Type B pancreatic cell (in vitro differentiated cells): Measurements from ENCODE around the gene TRIM66. TPM values are rescaled to one million over a fixed set of nuclear protein-coding genes. Genes with fewer than 3 reads are reported as not detected.

Experiments
- DNase-seq: peaks from one replicate; pipeline ENCODE4 v3.0.0; 2021; ENCODE audit warnings: mixed read lengths; ENCODE audit not compliant: unreplicated experiment; ENCODE audit errors: extremely low spot score
- H3K27ac Mint-ChIP-seq: 2 replicates; pipeline ENCODE4 v1.8.0; 2021; ENCODE audit warnings: mild to moderate bottlenecking, mixed read lengths
- H3K27me3 Mint-ChIP-seq: 2 replicates; pipeline ENCODE4 v1.8.0; 2021; ENCODE audit warnings: mixed read lengths
- H3K36me3 Mint-ChIP-seq: 2 replicates; pipeline ENCODE4 v1.8.0; 2021; ENCODE audit warnings: mixed read lengths
- H3K4me1 Mint-ChIP-seq: one replicate; pipeline ENCODE4 v1.8.0; 2021; ENCODE audit warnings: mixed read lengths; ENCODE audit not compliant: unreplicated experiment
- H3K4me3 Mint-ChIP-seq: 2 replicates; pipeline ENCODE4 v1.8.0; 2021; ENCODE audit warnings: mild to moderate bottlenecking, mixed read lengths
- H3K9me3 Mint-ChIP-seq: 2 replicates; pipeline ENCODE4 v1.8.0; 2021; ENCODE audit warnings: mixed read lengths
- total RNA-seq: library from RNA; stranded (reverse); gene quantifications from 2 replicates; pipeline ENCODE4 v1.2.1, GENCODE V29; 2021; ENCODE audit warnings: low replicate concordance
- TF ChIP-seq, protein P1 (sequence below): fragments of 200-600 bp; sonication (generic); conservative IDR thresholded peaks from 2 replicates; pipeline ENCODE4 v1.5.0; 2021; ENCODE audit warnings: antibody characterized with exemption, mild to moderate bottlenecking

TRIM66 gene
- total RNA-seq, 1 donor from 2014 or later = 5.9 TPM

DNA sequence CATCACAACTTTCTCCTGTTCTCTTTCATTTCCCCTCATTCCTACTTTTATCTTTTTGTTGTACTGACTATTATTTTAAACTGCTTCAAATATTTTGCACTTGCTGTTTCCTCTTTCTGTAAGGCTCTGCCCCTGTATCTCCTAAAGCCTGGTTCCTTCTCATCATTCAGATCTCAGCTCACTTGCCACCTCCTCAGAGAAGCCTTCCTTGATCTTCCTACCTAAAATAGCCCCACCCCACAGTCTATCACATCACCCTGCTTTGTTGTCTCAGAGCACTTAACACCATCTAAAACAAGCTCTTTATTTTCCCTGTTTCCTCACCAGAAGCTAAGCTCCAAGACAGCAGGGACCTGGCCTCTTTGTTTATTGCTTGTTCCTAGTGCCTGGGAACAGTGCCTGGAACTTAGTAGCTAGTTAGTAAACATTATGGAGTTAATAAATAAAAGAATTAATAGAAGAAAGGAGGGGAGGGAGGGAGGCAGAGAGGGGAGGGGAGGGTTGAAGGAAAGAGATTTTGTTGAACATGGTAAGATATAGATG lies 85.9 kb downstream of the TRIM66 start:
- no peak for DNase-seq
- Mint-ChIP-seq H3K27ac (no peak overlapping the region), H3K27me3 (peaks cover 26% of the 10 kb centered on the region), H3K4me3 (peak overlapping the region; percentile 25), H3K9me3 (no peaks in the 10 kb centered on the region), H3K4me1 (peaks cover 7% of the 10 kb centered on the region), H3K36me3 (no peaks in the 10 kb centered on the region)
- TF ChIP-seq, protein P1, sequence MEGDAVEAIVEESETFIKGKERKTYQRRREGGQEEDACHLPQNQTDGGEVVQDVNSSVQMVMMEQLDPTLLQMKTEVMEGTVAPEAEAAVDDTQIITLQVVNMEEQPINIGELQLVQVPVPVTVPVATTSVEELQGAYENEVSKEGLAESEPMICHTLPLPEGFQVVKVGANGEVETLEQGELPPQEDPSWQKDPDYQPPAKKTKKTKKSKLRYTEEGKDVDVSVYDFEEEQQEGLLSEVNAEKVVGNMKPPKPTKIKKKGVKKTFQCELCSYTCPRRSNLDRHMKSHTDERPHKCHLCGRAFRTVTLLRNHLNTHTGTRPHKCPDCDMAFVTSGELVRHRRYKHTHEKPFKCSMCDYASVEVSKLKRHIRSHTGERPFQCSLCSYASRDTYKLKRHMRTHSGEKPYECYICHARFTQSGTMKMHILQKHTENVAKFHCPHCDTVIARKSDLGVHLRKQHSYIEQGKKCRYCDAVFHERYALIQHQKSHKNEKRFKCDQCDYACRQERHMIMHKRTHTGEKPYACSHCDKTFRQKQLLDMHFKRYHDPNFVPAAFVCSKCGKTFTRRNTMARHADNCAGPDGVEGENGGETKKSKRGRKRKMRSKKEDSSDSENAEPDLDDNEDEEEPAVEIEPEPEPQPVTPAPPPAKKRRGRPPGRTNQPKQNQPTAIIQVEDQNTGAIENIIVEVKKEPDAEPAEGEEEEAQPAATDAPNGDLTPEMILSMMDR = no peak

DNA sequence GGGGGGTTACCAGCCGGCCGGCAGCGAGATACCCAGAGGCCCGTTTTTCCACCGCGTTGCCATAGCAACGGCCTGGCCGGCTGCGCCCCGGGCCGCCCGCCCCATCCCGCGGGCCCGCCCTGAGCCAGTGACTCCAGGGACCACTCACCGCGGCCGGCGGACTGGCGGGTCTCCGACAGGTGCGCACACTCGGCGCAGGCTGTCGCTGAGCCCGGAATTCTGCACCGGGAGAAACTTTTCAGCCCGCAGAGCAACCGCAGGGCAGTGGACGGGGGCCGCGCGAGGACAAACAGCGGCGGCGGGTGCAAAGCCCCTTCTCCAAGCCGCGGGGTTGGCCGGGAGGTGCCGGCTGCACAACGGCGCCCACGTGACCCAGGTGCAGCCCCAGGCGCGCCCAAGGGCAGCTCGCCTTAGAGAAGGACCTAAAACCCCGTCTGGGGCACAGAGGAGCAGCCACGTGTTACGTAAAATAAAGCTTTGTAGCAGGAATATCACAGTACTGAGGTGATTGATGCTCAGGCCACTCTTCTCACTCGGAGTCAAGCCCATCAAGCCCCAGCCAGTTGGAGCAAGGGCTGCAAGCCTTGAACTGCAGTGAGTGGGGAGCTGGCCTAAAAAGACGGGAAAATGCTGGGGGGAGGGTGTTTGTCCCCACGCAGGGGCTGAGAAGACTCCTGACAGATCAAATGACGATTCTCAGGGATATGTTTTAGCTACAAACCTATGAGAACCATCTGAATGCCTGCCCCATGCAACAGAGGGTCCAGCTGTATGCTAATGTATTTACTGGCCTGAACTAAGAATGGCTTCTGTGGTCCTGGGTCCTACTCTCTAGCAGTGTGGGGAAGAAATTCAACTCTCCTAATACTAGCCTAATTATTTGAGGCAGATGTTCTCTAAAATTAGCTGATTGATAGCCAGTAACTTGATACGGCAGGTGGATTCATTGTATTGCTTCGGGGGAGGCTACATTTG lies 88.2 kb downstream of the TRIM66 start, which contains the start of gene STK33:
STK33 (minus strand) TSS at position 294 of the 975 bp plus-strand sequence. CDS start 119,323 bp downstream, outside the sequence.
- TF ChIP-seq, protein P1 = no peak
- no peaks in the 10 kb centered on the region for H3K36me3 Mint-ChIP-seq
- H3K4me1 Mint-ChIP-seq = peaks cover 9% of the 10 kb centered on the region
- peak within 1 kb of the TSS; percentile 3 for H3K27ac Mint-ChIP-seq
- peak within 1 kb of the TSS; percentile 90 for H3K4me3 Mint-ChIP-seq
- peak; percentile 81 for DNase-seq
- H3K27me3 Mint-ChIP-seq = peaks cover 28% of the 10 kb centered on the region
- H3K9me3 Mint-ChIP-seq = no peaks in the 10 kb centered on the region

DNA sequence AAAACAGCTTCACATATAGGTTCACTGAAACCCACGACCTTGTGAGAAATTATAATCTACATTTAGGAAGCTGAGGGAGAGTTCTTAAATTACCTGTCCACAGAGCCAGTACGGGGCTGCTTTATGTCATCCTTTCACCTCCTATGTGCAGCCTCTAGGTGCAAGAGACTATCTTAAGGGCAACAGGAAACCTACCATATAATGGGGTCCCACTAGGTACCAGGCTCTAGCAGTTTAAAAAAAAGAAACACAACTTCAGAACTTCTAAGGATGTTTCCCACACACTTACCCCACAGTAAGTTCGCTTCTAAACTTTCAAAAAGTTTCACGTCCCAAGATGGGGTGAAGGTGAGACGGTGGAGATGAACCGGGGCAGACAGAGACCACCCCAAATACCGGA lies 89.0 kb downstream of the TRIM66 start:
- Mint-ChIP-seq H3K27me3 (peaks cover 28% of the 10 kb centered on the region), H3K36me3 (no peaks in the 10 kb centered on the region), H3K27ac (no peak overlapping the region), H3K4me1 (peaks cover 9% of the 10 kb centered on the region), H3K9me3 (no peaks in the 10 kb centered on the region), H3K4me3 (peak overlapping the region; percentile 90)
- no peak for DNase-seq
- TF ChIP-seq, protein P1 = no peak

DNA sequence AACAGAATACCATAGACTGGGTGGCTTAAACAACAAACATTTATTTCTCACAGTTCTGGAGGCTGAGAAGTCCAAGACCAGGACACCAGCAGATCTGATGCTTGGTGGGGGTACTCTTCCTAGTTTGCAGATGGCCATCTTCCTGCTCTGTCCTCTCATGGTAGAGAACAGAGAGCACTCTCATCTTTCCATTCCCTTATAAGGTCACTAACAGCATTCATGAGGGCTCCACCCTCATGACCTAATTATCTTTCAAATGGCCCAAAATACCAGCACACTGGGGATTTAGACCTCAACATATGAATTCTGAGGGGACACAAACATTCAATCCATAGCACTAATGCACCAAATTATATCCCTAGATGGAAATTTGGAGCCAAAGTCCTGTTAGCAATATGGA lies 94.5 kb downstream of the TRIM66 start:
- Mint-ChIP-seq H3K4me1 (peaks cover 4% of the 10 kb centered on the region), H3K36me3 (no peaks in the 10 kb centered on the region), H3K27me3 (peaks cover 5% of the 10 kb centered on the region), H3K27ac (no peak overlapping the region), H3K9me3 (no peaks in the 10 kb centered on the region), H3K4me3 (no peak overlapping the region)
- no peak for DNase-seq
- TF ChIP-seq, protein P1 = no peak

DNA sequence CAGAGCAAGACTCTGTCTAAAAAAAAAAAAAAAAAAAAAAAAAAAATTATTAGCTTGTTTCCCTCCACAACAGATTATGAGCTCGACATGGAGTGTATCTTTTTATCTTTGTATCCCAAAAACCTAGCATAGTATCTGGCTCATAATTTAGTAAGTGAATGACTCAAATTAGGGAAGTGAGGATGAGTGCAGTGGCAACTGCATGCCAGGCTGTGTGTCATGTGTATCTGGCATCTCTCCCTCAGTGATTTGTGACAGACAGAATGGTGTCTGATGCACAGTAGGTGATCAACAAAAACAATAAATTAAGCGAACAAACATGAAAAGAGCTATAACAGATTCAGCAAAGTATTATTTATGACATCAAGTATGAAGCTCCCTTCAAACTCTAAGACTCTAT lies 95.7 kb downstream of the TRIM66 start:
- H3K4me3 Mint-ChIP-seq = no peak overlapping the region
- peaks cover 3% of the 10 kb centered on the region for H3K27me3 Mint-ChIP-seq
- DNase-seq = no peak
- no peaks in the 10 kb centered on the region for H3K36me3 Mint-ChIP-seq
- no peaks in the 10 kb centered on the region for H3K9me3 Mint-ChIP-seq
- peaks cover 4% of the 10 kb centered on the region for H3K4me1 Mint-ChIP-seq
- H3K27ac Mint-ChIP-seq = no peak overlapping the region
- TF ChIP-seq, protein P1 = no peak
